ENCODE data around the gene IL22RA1.

DNA sequence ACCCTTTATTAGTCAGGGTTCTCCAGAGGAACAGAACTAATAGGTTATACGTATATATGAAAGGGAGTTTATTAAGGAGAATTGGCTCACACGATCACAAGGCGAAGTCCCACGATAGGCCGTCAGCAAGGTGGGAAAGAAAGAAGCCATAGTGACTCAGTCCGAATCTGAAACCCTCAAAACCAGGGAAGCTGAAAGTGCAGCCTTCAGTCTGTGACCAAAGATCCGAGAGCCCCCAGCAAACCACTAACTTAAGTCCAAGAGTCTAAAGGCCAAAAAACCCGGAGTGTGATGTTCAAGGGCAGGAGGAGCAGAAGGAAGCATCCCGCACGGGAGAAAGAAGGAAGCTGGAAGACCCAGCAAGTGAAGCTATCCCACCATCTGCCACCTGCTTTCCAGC lies 34.2 kb upstream of the IL22RA1 start:
- TF ChIP-seq, protein P1, sequence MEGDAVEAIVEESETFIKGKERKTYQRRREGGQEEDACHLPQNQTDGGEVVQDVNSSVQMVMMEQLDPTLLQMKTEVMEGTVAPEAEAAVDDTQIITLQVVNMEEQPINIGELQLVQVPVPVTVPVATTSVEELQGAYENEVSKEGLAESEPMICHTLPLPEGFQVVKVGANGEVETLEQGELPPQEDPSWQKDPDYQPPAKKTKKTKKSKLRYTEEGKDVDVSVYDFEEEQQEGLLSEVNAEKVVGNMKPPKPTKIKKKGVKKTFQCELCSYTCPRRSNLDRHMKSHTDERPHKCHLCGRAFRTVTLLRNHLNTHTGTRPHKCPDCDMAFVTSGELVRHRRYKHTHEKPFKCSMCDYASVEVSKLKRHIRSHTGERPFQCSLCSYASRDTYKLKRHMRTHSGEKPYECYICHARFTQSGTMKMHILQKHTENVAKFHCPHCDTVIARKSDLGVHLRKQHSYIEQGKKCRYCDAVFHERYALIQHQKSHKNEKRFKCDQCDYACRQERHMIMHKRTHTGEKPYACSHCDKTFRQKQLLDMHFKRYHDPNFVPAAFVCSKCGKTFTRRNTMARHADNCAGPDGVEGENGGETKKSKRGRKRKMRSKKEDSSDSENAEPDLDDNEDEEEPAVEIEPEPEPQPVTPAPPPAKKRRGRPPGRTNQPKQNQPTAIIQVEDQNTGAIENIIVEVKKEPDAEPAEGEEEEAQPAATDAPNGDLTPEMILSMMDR (IDR thresholded peaks at IDR 0.05; ENCODE audit: insufficient read depth, low read depth, low read length), result no peak
- TF ChIP-seq EZH2 (IDR thresholded peaks at IDR 0.05; ENCODE audit: insufficient read depth, low read length), result no peak

Measured in astrocyte (in vitro differentiated cells and primary cell).